ENCODE results near the gene WDR36. TPM values are rescaled to one million over a fixed set of nuclear protein-coding genes. Genes with fewer than 3 reads are reported as not detected.

Gene WDR36
- total and polyA plus RNA-seq, 2 of the 4 experiments (the other 2 are of a cell fraction), result 11.9 to 87.8 TPM

GRCh38 chr5:111169269-111169668 lies 77.1 kb downstream of the WDR36 start:
- H4K20me1 ChIP-seq (ENCODE audit: insufficient read depth, low read length), result no peaks in the 10 kb centered on the region
- intact Hi-C loops (cut with micrococcal nuclease) (no loop called here), in situ Hi-C loops (cut with MboI; ENCODE audit: low sequenced_read_pairs) (loop anchor here (10.0 kb wide), 1 partner anchor 296 kb away; no protein-coding TSS in a partner anchor), dilution Hi-C loops (cut with HindIII; ENCODE audit: low sequenced_read_pairs, unreplicated experiment) (no loop called here)
- H2BK120ac ChIP-seq (ENCODE audit: low read depth, low read length), result no peak overlapping the region
- H3K4me3 ChIP-seq (ENCODE audit: insufficient read depth, low read depth, low read length), result no peak overlapping the region
- peaks cover 3% of the 10 kb centered on the region; the same call in 1 of the 2 replicates for H3K27me3 ChIP-seq (ENCODE audit: control insufficient read depth, insufficient read depth, low read length)
- H3K4me2 ChIP-seq (ENCODE audit: low read depth, low read length), result no peak overlapping the region
- no peak overlapping the region for H2BK20ac ChIP-seq (ENCODE audit: low read depth, low read length)
- H2BK5ac ChIP-seq (ENCODE audit: low read depth, low read length, poor library complexity, severe bottlenecking), result no peak overlapping the region
- no peak overlapping the region for H3K18ac ChIP-seq (ENCODE audit: low read depth, low read length)
- H4K91ac ChIP-seq (ENCODE audit: insufficient read depth, low read depth, low read length), result no peak overlapping the region
- no peak overlapping the region for H3K23ac ChIP-seq (ENCODE audit: low read depth, low read length)
- ATAC-seq (ENCODE audit: low read depth), result no peak
- H2AK9ac ChIP-seq (replicated peaks; ENCODE audit: low read depth, low read length, poor library complexity), result no peak overlapping the region
- no peak overlapping the region for H2BK15ac ChIP-seq (ENCODE audit: low read depth, low read length)
- H4K5ac ChIP-seq (ENCODE audit: low read depth, low read length), result no peak overlapping the region
- no peak overlapping the region for H3K27ac ChIP-seq (ENCODE audit: insufficient read depth, low read length)
- H3K9me3 ChIP-seq (ENCODE audit: control insufficient read depth, insufficient read depth, low read length), result no peaks in the 10 kb centered on the region
- H2AK5ac ChIP-seq (ENCODE audit: low read depth, low read length), result no peak overlapping the region
- ChIA-PET CTCF (interaction anchor here (1.3 kb wide), 1 partner anchor 11 kb away, joined by 3 read pairs; no protein-coding TSS in a partner anchor), POLR2A (ENCODE audit: unreplicated experiment) (no interaction called here)
- no peak overlapping the region for H3K4ac ChIP-seq (ENCODE audit: low read depth, low read length)
- BruUV-seq (replicated peaks), result no TSS peak
- no peaks in the 10 kb centered on the region for H3K4me1 ChIP-seq (ENCODE audit: control insufficient read depth, insufficient read depth, low read length)
- H3K14ac ChIP-seq (replicated peaks; ENCODE audit: low read depth, low read length), result no peak overlapping the region
- no peaks in the 10 kb centered on the region for H3K79me1 ChIP-seq (ENCODE audit: low read depth in 1 of 2, low read length in 2 of 2)
- TF ChIP-seq USF2 (IDR thresholded peaks at IDR 0.05; ENCODE audit: low read depth, low read length), result no peak
- TF ChIP-seq CEBPB (IDR thresholded peaks at IDR 0.05; ENCODE audit: low read depth, low read length), result no peak
- no peak for TF ChIP-seq MAZ (IDR thresholded peaks at IDR 0.05; ENCODE audit: borderline replicate concordance, low read depth, low read length)
- no peak for TF ChIP-seq MXI1 (IDR thresholded peaks at IDR 0.05; ENCODE audit: borderline replicate concordance, low read depth, low read length)
- H3K9ac ChIP-seq (ENCODE audit: low read depth, low read length), result no peak overlapping the region
- no peaks in the 10 kb centered on the region for H3K9me1 ChIP-seq (ENCODE audit: insufficient read depth, low read length)
- no peak overlapping the region for H3K56ac ChIP-seq (ENCODE audit: extremely low read depth, insufficient read depth, low read length)
- WGBS, 2 experiments (ENCODE audit: extremely low coverage in 2 of 2, insufficient read length in 1 of 2), result no CpG with 5 or more reads among the region's 2 CpGs
- H4K8ac ChIP-seq (ENCODE audit: low read depth in 2 of 2, low read length in 2 of 2), result no peak overlapping the region
- DNase-seq, result no peak
- H2AFZ ChIP-seq (replicated peaks; ENCODE audit: low read length, poor library complexity), result no peak overlapping the region
- no peaks in the 10 kb centered on the region for H3K36me3 ChIP-seq (ENCODE audit: control insufficient read depth, insufficient read depth, low read length)

Measured in IMR-90 (cell line).